HG03378 (cell line): ENCODE data around the gene APMAP.

Experiments
- ATAC-seq: cut with Tn5 transposase; IDR thresholded peaks from one replicate; pipeline ENCODE4 v1.9.1; 2021; ENCODE audit warnings: mild to moderate bottlenecking, moderate library complexity; ENCODE audit not compliant: unreplicated experiment

The APMAP gene, protein sequence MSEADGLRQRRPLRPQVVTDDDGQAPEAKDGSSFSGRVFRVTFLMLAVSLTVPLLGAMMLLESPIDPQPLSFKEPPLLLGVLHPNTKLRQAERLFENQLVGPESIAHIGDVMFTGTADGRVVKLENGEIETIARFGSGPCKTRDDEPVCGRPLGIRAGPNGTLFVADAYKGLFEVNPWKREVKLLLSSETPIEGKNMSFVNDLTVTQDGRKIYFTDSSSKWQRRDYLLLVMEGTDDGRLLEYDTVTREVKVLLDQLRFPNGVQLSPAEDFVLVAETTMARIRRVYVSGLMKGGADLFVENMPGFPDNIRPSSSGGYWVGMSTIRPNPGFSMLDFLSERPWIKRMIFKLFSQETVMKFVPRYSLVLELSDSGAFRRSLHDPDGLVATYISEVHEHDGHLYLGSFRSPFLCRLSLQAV

DNA sequence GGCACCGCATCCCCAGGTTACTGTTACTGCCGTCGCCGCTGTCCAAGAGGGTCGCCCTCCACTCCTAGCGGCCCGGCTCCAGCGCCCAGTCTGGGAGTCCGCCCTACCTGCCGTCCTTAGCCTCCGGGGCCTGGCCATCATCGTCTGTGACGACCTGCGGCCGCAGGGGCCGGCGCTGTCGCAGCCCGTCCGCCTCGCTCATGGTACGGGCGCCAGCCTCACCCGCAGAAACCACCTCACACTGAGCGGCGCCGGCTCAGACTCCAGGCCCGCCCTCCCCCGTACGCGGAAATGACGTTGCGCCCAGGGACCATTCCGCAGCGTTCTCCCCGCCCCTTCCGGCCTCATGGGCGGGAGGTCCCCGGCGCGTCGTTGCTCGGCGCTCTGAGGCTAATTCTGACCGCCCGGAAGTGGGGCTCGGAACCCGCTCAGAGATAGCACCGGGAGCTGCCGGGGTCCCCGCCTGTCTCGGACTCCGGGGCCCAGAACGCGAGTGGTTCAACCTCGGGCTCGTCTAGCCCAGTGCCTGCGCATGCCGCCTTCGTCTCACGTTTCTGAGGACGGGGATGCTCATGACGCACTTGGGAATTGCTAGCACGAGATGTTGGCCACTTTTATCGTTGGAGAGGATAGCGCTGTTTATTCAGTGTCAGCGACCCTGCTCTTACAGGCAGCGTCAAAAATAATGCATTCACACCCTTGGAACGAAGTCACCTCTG is at the start of gene APMAP:
Gene APMAP (minus strand): TSS at position 265 of the 719 bp plus-strand sequence. CDS start 63 bp downstream, at position 202.
- ATAC-seq, result peak; percentile 89

DNA sequence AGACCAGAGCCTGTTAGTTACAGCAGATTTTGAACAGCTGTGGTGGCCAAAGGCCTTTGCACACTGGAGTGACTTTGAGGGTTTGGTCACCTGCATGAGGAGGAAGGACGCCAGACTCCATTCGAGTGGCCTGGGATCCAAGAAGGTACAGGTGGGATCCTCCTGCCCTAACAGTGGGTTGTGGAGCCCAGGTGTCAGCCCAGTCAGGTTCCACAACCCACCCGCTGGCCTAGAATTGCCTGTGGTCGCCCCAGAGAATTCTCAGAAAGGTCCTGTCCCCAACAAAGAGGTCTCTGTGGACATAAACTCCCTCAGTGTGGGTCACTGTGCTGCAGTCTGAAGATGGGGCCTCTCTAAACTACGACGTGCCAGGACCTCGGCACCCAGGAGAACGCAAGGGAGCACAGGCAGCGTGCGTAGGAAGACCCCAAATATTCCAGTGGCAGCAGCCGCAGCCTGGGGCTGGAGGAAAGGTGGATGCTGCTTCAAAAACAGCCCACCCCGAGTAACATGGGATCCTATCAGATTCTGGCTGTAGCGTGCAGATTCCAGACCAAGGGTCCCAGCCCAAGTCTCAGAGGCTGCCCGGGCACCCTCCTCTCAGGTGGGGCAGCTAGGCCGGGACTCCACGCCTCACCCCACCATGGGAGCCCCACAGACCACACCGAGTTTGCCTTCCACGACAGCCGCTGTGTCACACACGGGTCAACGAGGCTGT is 49.4 kb upstream of the APMAP start:
- ATAC-seq, result no peak

DNA sequence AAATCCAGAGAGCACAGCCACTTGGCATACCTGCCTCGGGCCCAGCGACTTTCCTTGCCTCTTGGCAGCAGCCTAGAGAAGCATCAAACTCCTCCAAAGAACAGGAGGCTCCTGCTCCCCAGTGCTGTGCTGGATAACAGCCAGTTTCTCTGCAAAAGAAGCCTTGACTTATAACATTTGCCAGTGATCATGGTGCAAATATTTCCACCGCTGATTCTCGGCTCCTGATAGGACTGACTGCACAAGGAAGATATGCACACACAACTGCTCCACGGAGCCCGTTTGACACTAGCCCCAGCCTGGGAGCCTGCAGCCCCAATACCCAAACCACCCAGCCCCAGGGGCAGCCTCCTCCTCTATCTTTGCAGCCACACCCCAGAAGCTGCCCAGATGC is 47.9 kb upstream of the APMAP start:
- no peak for ATAC-seq

GRCh38 chr20:25039697-25040437 is 47.3 kb upstream of the APMAP start:
- ATAC-seq, result no peak

DNA sequence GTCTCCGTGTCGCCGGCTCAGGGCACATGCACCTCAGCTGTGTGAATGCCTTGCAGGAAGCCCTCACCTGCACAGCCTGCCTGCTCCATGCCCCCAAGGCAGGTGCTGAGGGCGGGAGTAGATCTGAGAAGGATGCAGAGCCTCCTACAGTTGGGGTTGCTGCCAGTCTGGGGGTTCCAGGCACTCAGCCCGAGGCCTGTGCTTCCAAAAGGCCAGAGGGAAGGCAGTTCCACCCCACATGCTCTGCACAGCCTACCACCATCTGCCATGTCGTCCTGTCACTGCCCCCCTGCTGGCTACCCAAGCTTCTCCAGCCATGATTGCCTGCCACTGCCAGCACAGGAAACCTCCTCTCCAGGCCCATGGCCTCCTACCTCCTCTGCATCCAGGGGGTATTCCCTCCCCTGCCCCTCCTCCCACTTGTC is 46.1 kb upstream of the APMAP start:
- ATAC-seq, result no peak

- no peak for ATAC-seq
These were observed 45.5 kb upstream of the APMAP start for GRCh38 chr20:25038103-25038410.

GRCh38 chr20:25037288-25038102 is 44.9 kb upstream of the APMAP start:
- ATAC-seq, result no peak

GRCh38 chr20:25036331-25036936 is 43.9 kb upstream of the APMAP start:
- ATAC-seq, result peak; percentile 6

DNA sequence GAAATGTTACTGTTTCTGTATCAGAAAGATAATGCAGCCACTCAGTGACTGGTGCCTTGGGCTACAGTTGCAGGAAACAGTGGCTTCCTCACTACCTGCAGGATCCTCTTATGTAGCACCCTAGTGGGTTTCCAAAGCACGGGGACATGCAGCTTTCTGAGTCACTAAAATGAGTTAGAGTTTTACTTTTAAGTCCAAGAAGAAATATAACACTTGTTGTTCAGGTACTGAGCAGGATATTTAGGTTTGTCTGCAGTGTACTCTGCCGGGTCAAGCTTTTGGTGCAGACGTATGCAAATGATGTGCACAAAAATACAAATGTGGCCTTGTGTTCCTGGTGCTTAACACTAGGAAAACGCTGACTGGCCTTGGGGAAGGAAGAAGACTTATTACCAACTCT is 43.4 kb upstream of the APMAP start:
- peak; percentile 47 for ATAC-seq

- ATAC-seq, result no peak
These were observed 41.4 kb upstream of the APMAP start for GRCh38 chr20:25033924-25034300.

- no peak for ATAC-seq
These were observed 40.8 kb upstream of the APMAP start for GRCh38 chr20:25033265-25033923.

- ATAC-seq, result no peak
These were observed 40.1 kb upstream of the APMAP start for GRCh38 chr20:25032478-25033264.

- no peak for ATAC-seq
These were observed 39.5 kb upstream of the APMAP start for GRCh38 chr20:25032065-25032477.

DNA sequence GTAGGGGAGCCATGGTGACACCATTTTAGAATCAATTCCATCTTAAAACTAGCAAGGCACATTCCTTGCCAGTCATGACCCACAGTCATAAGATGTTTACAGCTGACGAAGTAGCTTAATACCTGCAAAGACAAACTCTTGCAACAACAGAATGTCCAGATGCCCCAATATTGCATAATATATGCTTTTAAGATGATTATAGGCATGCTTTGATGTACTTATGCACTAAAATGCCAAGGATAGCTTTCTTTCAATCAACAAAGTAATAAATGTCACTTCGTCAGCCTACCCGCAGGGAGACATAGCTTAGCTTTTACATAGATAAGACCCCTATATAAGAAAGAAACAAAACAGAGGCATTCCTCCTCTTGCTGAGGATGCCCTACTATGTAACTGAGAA is 38.7 kb upstream of the APMAP start:
- no peak for ATAC-seq

- no peak for ATAC-seq
These were observed 38.2 kb upstream of the APMAP start for GRCh38 chr20:25030649-25031207.

DNA sequence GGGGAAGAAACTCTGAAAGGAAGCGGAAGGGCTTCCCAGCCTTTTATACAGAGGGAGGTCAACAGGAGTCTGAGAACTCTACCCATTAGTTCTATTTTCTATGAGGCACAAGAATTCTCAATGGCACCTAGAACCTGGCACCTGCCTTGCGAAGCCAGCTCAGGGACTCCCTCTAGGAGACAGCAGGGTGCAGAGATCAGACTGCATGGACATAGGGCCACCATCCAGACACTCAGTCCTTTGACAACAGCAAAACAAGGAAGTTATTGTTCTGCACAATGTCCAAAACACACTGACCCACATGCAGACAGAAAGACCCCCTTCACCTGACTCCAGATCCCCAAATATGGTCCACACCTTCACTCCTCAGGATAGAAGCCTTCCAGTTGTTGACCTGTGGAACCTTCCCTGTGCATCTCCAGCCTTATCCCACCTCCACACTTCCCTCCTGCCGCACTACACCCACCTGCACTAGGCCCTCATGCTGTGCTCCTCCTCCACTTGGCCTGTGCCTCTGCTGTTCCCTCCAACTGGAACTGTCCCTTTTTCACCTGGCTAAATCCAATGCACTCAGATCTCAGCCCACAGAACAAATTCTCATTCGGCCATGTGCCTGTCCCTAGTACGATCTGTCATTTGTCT is 37.6 kb upstream of the APMAP start:
- no peak for ATAC-seq

DNA sequence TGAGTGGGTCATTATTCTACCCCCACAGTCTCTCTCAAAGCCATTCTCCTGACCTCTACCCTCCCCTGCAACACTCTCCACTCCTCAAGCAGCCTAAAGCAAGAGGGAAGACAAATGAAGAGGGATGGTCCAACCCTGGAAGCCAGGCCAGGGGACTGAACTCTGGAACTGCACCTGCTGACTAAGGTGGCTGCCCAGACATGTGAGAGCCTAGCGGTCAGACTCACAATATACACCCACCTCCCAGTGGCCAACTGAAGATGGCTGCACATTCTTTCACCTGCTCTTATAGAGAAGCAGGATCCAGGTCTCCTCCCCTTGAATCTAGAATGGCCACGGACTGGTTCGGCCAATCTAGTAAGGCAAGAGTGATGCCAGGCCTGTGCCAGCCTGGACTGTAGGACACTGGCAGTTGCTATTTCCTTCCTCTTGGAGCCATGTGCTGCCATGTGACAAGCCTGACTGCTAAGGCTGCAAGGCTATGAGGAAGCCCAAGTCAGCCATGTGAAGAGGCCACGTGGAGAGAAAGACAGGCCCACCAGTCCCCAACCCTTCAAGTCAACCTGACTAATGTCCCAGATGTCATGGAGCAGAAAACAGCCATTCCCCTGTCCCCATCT is 33.5 kb upstream of the APMAP start:
- ATAC-seq, result no peak
